IPS DF 4.7 (cell line): Measurements from ENCODE around the gene IER5.

Experiments used
- DNase-seq: peaks from one replicate; pipeline ENCODE4 v3.0.0-alpha.2; 2013; ENCODE audit warnings: low spot score; ENCODE audit errors: extremely low read depth

IER5 gene

DNA sequence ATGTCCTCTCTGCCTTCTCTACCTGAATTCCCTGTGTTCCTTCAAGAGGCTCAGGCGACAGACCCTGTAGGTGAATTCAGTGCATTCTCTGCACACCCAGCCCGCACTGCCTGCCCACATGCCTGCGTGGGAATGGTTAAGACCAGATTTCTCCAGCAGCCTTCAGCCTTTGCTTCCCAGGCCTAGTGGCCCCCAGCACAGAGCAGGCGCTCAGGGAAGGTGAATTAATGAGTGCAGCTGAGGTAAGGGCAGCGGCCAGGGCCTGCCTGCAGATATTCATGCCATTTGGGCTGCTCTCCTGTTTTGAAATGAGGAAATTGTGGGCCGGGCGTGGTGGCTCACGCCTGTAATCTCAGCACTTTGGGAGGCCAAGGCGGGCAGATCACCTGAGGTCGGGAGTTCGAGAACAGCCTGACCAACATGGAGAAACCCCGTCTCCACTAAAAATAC lies 45.5 kb downstream of the IER5 start:
- no peak for DNase-seq

DNA sequence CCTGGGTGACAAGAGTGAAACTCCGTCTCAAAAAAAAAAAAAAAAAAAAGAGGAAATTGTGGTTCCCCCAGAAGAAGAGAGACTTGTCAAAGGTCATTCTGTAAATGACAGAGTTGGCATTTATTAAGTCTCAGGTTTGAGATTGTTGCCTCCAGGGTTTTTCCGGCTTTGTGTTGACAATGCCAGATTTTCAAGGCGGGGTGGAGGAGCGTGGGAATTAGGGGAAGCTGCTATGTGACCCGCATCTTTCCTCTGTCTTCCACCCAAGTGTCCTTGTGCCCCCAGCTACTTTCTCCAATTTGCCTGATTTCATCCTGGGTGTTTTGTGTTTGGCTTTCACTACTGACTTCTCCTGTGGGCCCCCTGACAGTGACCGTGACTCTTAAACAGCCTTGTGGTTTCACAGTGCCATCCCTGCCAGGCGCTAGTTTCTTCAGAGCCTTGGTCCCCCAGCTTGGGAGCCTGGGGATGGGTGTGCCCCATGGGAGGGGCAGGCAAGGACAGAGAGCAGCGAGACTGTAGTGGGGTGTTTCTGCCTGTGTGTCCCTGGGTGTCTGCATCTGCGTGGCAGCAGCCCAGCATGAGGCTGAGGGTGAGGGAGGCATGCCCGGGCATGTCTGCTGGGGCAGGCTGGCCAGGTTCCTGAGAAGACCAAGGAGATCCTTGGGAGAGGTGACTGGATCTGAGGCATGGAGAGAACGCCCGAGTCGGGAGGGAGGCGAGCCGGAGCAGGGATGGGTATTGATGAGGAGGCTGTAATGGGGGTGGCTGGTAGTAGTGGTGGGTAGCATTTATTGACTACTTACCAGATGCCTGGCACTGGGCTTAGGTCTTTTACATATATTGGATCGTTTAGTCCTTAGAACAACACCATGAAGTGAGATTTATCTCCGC lies 46.3 kb downstream of the IER5 start:
- no peak for DNase-seq

DNA sequence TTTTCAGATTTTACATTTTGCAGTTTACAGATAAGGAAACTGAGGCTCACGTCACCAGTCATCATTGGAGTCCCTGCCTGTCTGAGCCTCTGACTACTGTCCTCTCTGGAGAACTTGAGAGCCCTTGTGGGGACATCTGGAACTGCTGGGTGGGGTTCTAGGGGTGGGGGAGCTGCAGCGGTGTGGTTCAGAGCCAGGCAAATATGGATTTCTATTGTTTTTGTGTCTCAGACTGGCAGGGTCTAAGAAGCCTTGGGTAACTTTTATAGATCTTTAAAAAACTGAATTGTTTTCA lies 46.9 kb downstream of the IER5 start:
- DNase-seq = no peak

DNA sequence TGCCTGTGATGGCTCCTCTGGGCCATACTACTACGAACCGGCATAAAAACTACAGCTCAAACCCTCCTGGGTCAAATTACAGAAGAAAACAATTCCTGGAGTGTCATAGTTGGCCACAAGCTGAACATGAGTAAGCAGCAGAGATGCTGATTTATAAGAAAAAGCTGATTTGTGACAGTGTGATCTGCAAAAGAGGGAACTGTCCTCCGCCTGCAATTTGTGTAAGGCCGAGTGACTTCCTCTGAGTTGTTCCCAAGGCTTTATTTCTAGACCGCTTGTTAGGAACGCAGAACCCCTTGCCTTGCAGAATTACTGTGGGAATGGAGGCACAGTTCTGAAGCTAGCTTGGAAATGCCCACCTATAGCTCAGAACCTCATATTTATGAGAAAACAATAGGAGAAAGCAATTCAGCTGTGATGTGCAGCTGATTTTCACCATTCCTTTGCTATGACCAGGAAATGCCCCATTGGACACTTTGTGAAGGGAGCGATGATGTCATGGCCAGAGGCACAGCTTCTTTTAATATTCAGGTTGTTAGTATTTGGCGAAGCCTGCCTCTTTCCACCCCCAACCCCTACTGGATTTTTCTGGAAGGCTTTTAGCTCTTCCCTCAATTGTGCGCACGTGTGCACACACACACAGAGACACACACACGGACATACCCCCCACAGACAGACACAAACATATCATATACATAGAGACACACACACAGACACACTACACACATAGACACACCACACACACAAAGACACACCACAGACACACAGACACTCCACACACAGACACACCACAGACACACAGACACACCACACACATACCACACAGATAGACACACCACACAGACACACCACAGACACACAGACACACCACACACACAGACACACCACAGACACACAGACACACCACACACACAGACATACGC lies 47.6 kb downstream of the IER5 start:
- DNase-seq = no peak

DNA sequence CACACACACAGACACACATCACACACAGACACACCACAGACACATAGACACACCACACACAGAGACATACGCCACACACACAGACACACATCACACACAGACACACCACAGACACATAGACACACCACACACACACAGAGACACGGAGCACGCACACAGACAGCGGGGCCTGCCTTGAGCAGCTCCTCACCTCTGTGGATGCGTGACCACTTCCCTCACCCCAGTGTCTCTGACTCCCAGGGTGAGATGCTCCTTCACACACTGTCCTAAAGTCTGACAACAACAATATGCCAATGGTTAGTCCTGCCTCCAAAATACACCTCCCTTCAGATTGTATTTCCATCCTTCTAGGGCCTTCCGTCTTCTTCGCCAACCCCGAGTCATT lies 48.2 kb downstream of the IER5 start:
- no peak for DNase-seq

DNA sequence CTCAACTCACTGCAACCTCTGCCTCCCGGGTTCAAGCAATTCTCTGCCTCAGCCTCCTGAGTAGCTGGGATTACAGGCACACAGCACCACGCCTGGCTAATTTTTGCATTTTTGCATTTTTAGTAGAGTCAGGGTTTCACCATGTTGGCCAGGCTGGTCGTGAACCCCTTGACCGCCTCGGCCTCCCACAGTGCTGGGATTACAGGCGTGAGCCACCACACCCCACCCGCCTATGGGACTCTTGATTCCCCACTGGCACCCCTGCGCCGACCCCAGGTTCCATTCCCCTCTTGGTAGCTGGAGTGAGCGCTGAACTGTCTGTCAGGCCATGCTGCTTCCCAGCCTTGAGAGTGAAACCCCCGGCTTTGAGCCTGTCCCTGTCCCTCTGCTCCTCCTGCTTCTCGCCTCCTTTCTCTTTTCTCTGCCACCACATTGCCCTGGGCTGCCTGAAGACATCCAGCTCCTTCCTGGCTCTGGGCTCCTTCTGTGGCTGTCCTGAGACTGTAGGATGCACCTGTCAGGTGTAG lies 48.8 kb downstream of the IER5 start:
- no peak for DNase-seq

DNA sequence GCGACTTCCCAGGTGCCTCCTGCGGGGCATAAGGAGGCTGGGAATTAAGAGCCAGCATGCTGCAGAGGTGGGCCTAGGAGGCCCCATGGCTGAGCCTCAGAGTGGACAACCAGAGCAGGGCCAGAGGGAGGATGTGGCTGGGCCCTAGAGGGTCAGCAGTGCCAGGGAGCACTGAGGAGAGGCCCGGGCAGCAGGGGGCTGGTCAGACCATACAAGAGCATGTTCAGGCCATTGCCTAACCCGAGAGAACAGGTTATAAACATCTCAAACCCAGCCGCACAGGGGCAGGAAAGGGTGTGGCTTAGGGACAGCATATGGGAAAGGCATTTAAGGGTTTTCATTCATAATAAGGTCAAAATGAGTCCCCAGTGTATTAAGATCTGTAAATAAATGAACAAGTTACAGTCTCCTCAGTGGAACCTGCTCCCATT lies 51.1 kb downstream of the IER5 start:
- no peak for DNase-seq

DNA sequence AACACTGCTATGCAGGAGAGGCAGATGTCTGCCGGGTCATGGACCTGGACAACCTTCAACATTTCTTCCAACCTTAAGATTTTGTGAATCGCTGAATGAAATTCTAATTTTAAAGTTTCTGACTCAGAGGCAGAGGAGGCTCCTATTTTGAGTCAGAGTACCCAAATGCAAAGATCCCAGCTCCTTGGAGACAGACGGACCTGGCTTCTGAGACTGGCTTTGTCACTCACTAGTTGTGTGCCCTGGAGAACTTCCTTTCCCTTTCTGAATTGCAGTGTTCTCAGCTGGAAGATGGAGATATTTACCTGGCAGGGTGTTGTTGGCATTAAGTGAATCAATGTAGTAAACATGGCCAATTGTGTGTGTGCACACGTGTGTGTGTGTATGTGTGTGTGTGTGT lies 51.9 kb downstream of the IER5 start:
- DNase-seq = no peak

DNA sequence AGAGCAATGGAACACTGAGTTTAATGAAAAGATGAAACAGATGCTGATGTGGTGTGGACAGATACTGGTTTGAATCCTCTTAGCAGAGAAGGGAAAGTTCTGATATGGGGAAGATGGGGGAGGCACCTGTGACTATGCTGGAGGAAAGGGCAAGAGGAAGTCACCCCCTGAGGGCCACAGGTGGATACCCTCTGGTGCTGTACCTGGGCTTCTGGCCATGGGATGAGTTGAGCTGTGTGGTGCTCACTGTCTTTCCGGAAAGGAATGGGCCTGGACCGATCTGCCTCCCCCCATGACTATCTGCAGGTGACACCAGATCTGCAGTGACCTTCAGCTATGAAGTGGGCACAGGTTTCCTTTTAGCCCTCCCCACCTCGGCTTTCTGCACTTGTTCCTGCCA lies 52.4 kb downstream of the IER5 start:
- DNase-seq = no peak

DNA sequence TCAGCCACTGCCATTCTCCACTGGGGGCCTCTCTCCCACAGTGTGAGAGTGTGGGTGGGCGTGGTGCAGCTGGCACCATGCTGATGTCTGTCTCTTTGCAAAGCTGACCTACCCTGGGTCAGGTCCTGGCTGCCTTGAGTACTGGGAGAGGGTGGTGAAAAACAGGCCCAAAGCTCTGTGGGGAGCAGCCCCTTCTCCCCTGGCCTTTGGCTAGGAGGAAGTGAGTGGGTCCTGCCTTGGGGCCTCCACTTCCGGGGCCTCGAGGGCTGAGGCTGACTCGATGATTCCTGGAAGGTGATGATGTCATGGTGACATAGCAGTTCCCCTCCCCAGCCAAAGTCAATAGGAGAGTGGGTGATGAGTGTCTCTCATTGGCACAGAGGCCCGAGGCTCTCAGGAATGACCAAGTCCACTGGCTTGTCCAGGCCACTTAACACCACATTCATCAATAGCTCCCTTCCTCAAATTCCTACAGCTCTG lies 53.0 kb downstream of the IER5 start:
- DNase-seq = no peak
